ENCODE measurements around the gene LRCOL1. TPM values are rescaled to one million over a fixed set of nuclear protein-coding genes. Genes with fewer than 3 reads are reported as not detected.

The LRCOL1 gene
- total RNA-seq, 4 donors from 2014 or later = not detected

- ATAC-seq (ENCODE audit: low FRiP score) (no peak), DNase-seq (ENCODE audit: low spot score) (no peak)
- TF ChIP-seq, protein P1, sequence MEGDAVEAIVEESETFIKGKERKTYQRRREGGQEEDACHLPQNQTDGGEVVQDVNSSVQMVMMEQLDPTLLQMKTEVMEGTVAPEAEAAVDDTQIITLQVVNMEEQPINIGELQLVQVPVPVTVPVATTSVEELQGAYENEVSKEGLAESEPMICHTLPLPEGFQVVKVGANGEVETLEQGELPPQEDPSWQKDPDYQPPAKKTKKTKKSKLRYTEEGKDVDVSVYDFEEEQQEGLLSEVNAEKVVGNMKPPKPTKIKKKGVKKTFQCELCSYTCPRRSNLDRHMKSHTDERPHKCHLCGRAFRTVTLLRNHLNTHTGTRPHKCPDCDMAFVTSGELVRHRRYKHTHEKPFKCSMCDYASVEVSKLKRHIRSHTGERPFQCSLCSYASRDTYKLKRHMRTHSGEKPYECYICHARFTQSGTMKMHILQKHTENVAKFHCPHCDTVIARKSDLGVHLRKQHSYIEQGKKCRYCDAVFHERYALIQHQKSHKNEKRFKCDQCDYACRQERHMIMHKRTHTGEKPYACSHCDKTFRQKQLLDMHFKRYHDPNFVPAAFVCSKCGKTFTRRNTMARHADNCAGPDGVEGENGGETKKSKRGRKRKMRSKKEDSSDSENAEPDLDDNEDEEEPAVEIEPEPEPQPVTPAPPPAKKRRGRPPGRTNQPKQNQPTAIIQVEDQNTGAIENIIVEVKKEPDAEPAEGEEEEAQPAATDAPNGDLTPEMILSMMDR (IDR thresholded peaks at IDR 0.05) = no peak
Measured at GRCh38 chr12:132641811-132642650, 31.6 kb upstream of the LRCOL1 start.

DNA sequence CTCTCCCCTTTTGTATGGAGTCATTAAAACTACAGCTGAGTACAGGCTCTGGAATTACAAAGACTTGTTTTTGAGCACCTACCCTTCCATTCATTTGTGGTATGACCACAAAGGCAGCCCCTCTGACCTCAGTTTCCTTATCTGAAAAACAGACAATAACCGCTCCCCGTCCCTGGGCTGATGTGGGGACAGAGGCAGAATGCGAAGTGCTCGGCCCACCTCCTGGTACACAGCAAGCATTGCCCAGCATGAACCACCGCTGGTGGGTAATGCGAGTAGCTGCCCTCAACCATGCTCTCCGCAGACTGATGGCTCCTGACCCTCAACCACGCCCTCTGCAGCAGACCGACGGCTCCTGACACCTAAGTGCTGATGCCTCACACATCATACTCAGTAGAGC, 30.6 kb upstream of the LRCOL1 start:
- TF ChIP-seq, protein P1 (IDR thresholded peaks at IDR 0.05) = no peak
- ATAC-seq (ENCODE audit: low FRiP score) (no peak), DNase-seq (ENCODE audit: low spot score) (no peak)

DNA sequence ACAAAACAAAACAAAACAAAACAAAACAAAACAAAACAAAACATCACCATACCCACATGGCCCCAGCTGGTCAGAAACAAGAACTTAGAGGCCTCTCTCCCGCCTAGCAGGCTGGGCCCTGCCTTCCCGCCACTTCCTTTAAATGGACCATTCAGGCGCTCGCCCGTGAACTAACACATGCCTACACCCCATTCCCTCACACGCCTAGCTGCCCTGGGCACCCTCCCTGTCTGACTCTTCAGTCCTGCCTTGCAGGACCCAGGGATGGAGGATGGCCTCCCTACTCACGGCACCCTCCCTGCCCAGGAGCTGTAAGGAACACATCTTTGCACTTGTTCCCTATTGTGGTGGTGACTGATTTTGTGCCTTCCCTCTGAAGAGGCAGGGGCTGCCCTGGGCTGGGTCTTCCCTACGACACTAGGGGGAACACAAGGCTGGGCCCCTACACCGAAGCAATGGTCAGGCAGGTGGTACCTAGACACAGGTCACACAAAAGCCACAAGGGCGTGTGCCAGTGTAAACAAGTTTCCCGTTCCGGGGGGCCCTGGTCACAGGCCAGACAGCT, 29.7 kb upstream of the LRCOL1 start:
- DNase-seq (ENCODE audit: low spot score) (no peak), ATAC-seq (ENCODE audit: low FRiP score) (no peak)
- TF ChIP-seq, protein P1 (IDR thresholded peaks at IDR 0.05) = no peak

GRCh38 chr12:132638541-132639408, 28.4 kb upstream of the LRCOL1 start:
- TF ChIP-seq, protein P1 (IDR thresholded peaks at IDR 0.05) = no peak
- DNase-seq (ENCODE audit: low spot score) = no peak
- peak; percentile 59 for ATAC-seq (ENCODE audit: low FRiP score)

- DNase-seq (ENCODE audit: low spot score) (no peak), ATAC-seq (ENCODE audit: low FRiP score) (no peak)
- TF ChIP-seq, protein P1 (IDR thresholded peaks at IDR 0.05) = no peak
Measured at GRCh38 chr12:132637811-132638210, 27.4 kb upstream of the LRCOL1 start.

DNA sequence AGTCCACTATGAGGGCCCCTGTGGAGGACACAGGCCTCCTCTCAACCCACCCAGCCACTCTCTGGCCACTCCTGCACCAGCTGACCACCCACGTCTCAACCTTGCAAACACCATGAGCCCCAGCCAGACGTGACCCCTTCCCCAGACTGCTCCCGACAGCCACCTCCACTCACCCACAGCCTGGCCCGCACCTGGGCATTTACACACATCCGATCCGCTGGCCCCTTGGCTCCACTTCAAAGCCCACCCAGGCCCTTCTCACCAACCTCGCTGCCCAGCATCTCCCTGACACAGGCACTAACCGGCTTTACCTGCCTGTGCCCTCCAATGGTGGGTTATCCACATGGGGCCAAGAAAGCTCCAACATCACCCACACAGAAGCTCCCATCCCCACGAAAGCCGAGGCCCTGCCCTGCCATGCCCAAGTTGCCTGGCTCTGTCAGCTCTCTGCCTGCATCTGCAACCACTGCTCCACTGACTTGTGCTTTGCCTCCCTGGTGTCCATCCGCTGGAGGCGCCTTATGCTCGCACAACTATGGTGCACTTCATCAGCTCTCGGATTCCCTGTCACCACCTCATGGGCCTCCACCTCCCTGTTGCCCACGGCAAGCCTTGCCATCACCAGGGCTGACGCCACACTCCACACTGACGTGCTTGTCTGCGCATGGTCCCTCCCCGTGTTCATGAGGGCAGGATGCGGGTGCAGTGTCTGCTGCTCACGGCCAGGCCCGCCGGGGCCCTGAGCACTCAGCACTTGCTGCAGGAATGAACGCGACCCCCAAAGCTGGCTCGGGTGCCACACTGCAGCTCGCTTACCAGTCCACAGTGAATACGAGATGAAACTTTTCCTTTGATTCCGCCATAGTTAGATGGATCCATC, 24.9 kb upstream of the LRCOL1 start:
- ATAC-seq (ENCODE audit: low FRiP score) (no peak), DNase-seq (ENCODE audit: low spot score) (no peak)
- TF ChIP-seq, protein P1 (IDR thresholded peaks at IDR 0.05) = no peak

Measured in omental fat pad (tissue), 4 donors.